ENCODE data around the gene DDC.

DDC gene

DNA sequence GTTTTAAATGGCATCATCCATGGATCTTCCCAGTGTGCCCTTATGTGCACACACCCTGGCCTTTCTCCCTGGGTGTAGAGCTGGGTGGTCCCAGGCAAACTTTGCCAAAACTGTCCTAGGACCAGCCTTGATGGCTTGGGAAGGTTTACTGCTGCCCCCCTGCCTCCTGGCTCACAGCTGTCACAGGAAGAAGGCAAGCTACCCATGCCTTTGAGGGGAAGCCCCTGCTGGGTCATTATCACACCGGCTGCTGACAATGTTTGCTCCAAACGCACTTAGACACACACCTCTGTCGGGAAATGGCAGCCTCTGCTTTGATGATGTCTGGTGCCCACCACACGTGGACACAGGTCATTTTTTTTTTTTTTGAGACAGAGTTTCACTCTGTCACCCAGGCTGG is 89.9 kb downstream of the DDC start:
- TF ChIP-seq PATZ1 (CRISPR knock-in tag; IDR thresholded peaks at IDR 0.05; ENCODE audit: borderline replicate concordance) (no peak), TOX (CRISPR knock-in tag; IDR thresholded peaks at IDR 0.05; ENCODE audit: borderline replicate concordance) (no peak), ZFP30 (CRISPR knock-in tag; IDR thresholded peaks at IDR 0.05) (no peak), OSR1 (CRISPR knock-in tag; IDR thresholded peaks at IDR 0.05) (no peak), BACH2 (CRISPR knock-in tag; IDR thresholded peaks at IDR 0.05; ENCODE audit: borderline replicate concordance) (no peak), CSDC2 (CRISPR knock-in tag; IDR thresholded peaks at IDR 0.05) (no peak), TSHZ2 (CRISPR knock-in tag; IDR thresholded peaks at IDR 0.05) (no peak), ARNTL (CRISPR knock-in tag; IDR thresholded peaks at IDR 0.05; ENCODE audit: borderline replicate concordance, low read depth) (no peak), ZNF565 (CRISPR knock-in tag; conservative IDR thresholded peaks at IDR 0.05; ENCODE audit: low read depth) (no peak), PPARA (CRISPR knock-in tag; IDR thresholded peaks at IDR 0.05; ENCODE audit: borderline replicate concordance) (no peak), ZNF8 (CRISPR knock-in tag; IDR thresholded peaks at IDR 0.05) (no peak), ESRRG (CRISPR knock-in tag; IDR thresholded peaks at IDR 0.05) (no peak)
- ATAC-seq: no peak

DNA sequence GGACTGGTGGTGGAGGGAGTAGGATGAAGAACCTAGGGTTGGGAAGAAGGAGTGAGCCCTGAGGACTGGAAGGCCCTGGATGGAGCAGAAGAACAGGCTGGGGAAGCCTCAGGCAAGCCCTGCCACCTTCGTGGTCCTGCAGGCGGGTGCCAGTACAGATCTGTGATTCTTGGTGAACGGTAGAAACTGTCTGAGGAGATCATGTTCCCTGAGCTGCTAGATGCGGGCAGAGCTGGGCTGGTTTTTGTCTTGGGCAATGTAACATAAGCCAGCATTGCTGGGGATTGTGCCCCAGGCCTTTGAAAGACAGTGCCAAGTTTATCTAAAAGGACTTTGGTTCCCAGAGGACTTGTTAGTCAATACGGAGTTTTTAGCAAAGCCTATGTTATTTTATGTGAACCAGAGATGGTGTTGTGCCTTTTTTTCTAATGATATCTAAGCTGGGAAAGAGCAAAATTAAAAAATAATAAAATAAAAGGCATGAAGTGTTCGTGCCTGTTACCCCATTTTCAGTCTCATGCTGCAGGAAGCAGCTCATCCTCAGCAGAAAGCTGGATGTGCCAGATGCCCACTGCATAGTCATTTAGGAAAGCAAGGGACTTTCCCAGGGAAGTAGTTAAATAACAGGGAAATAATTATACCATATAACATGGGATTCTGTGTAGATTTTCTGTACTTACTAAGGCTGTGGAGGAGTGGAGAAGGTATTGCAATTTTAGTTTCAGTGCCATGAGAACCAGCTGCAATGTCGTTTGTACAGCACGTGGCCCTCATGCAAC is 90.6 kb downstream of the DDC start:
- TF ChIP-seq, protein P1, sequence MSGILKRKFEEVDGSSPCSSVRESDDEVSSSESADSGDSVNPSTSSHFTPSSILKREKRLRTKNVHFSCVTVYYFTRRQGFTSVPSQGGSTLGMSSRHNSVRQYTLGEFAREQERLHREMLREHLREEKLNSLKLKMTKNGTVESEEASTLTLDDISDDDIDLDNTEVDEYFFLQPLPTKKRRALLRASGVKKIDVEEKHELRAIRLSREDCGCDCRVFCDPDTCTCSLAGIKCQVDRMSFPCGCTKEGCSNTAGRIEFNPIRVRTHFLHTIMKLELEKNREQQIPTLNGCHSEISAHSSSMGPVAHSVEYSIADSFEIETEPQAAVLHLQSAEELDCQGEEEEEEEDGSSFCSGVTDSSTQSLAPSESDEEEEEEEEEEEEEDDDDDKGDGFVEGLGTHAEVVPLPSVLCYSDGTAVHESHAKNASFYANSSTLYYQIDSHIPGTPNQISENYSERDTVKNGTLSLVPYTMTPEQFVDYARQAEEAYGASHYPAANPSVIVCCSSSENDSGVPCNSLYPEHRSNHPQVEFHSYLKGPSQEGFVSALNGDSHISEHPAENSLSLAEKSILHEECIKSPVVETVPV (CRISPR knock-in tag; IDR thresholded peaks at IDR 0.05): no peak
- TF ChIP-seq ZFP3 (CRISPR knock-in tag; IDR thresholded peaks at IDR 0.05) (no peak), TOX (CRISPR knock-in tag; IDR thresholded peaks at IDR 0.05; ENCODE audit: borderline replicate concordance) (no peak)

GRCh38 chr7:50473531-50473930 is 91.7 kb downstream of the DDC start:
- no peak for ATAC-seq
- no peak for TF ChIP-seq TCF4 (CRISPR knock-in tag; IDR thresholded peaks at IDR 0.05; ENCODE audit: borderline replicate concordance)
- no peak for TF ChIP-seq TOX (CRISPR knock-in tag; IDR thresholded peaks at IDR 0.05; ENCODE audit: borderline replicate concordance)
- no peak for TF ChIP-seq POU6F1 (CRISPR knock-in tag; IDR thresholded peaks at IDR 0.05; ENCODE audit: borderline replicate concordance, low read depth)
- no peak for TF ChIP-seq ZC3H10 (CRISPR knock-in tag; IDR thresholded peaks at IDR 0.05)
- TF ChIP-seq ISL1 (CRISPR knock-in tag; IDR thresholded peaks at IDR 0.05): no peak
- TF ChIP-seq BACH2 (CRISPR knock-in tag; IDR thresholded peaks at IDR 0.05; ENCODE audit: borderline replicate concordance): no peak
- no peak for TF ChIP-seq ZFP3 (CRISPR knock-in tag; IDR thresholded peaks at IDR 0.05)
- no peak for TF ChIP-seq PATZ1 (CRISPR knock-in tag; IDR thresholded peaks at IDR 0.05; ENCODE audit: borderline replicate concordance)
- TF ChIP-seq, protein P1 (CRISPR knock-in tag; IDR thresholded peaks at IDR 0.05): no peak
- TF ChIP-seq SNAI2 (CRISPR knock-in tag; IDR thresholded peaks at IDR 0.05): no peak

More for the DNA sequence above, 90.6 kb downstream of the DDC start:
- ATAC-seq: no peak; the same call in 2 of the 3 replicates
